Neutrophil (primary cell): ENCODE data around the gene IRS2.

Source experiments
- H3K27ac ChIP-seq: fragments of 200-600 bp; sonication (generic); 2 replicates; pipeline ENCODE4 v1.5.1; 2016; ENCODE audit warnings: mild to moderate bottlenecking, moderate library complexity
- H3K27me3 ChIP-seq: fragments of 200-600 bp; sonication (generic); 2 replicates; pipeline ENCODE4 v1.6.0; 2016; ENCODE audit warnings: mild to moderate bottlenecking
- H3K36me3 ChIP-seq: fragments of 200-600 bp; sonication (generic); 2 replicates; pipeline ENCODE4 v1.5.1; 2017
- H3K4me1 ChIP-seq, 2 experiments: fragments of 200-600 bp in 1 of 2; sonication (generic) in 1 of 2; 1 replicate in 1 of 2; 2 replicates in 1 of 2; pipeline versions ENCODE4 v1.5.1 to v1.6.1; 2013 to 2016; ENCODE audit warnings: low read depth in 1 of 2, low read length in 1 of 2, mild to moderate bottlenecking in 1 of 2, moderate library complexity in 1 of 2; ENCODE audit not compliant: control insufficient read depth in 1 of 2, insufficient read depth in 1 of 2
- H3K4me3 ChIP-seq, 2 experiments: fragments of 200-600 bp in 1 of 2; sonication (generic) in 1 of 2; 1 replicate in 1 of 2; 2 replicates in 1 of 2; pipeline ENCODE4 v1.5.1; 2013 to 2016; ENCODE audit warnings: low read depth in 1 of 2, low read length in 1 of 2, mild to moderate bottlenecking in 1 of 2, moderate library complexity in 1 of 2
- H3K9me3 ChIP-seq: fragments of 200-600 bp; sonication (generic); 2 replicates; pipeline ENCODE4 v1.5.1; 2016
- CTCF ChIP-seq: fragments of 200-600 bp; sonication (generic); IDR thresholded peaks from 2 replicates; pipeline ENCODE4 v1.5.1; 2016; ENCODE audit warnings: antibody characterized with exemption

The IRS2 gene

GRCh38 chr13:109740121-109740520 is 46.3 kb downstream of the IRS2 start:
- TF ChIP-seq CTCF: no peak
- Histone ChIP-seq H3K36me3 (no peaks in the 10 kb centered on the region), H3K27ac (no peak overlapping the region), H3K27me3 (peaks cover 17% of the 10 kb centered on the region), H3K9me3 (no peaks in the 10 kb centered on the region), H3K4me1 (no peaks in the 10 kb centered on the region), H3K4me3 (no peak overlapping the region)

- H3K36me3 ChIP-seq: no peaks in the 10 kb centered on the region
- H3K4me1 ChIP-seq: no peaks in the 10 kb centered on the region
- H3K27me3 ChIP-seq: peaks cover 4% of the 10 kb centered on the region
- H3K27ac ChIP-seq: no peak overlapping the region
- no peaks in the 10 kb centered on the region for H3K9me3 ChIP-seq
- H3K4me3 ChIP-seq: no peak overlapping the region
- TF ChIP-seq CTCF: no peak
These were observed 48.1 kb downstream of the IRS2 start for GRCh38 chr13:109738298-109738746.

- Histone ChIP-seq H3K27me3 (no peaks in the 10 kb centered on the region), H3K27ac (no peak overlapping the region), H3K9me3 (no peaks in the 10 kb centered on the region), H3K4me3 (no peak overlapping the region), H3K36me3 (no peaks in the 10 kb centered on the region), H3K4me1 (no peaks in the 10 kb centered on the region)
- TF ChIP-seq CTCF: no peak
These were observed 48.8 kb downstream of the IRS2 start for GRCh38 chr13:109737606-109738005.

GRCh38 chr13:109737046-109737573 is 49.3 kb downstream of the IRS2 start:
- no peak for TF ChIP-seq CTCF
- H3K27ac ChIP-seq: no peak overlapping the region
- H3K4me1 ChIP-seq: no peaks in the 10 kb centered on the region

GRCh38 chr13:109735436-109735966 is 50.9 kb downstream of the IRS2 start:
- Histone ChIP-seq H3K9me3 (no peaks in the 10 kb centered on the region), H3K27me3 (no peaks in the 10 kb centered on the region), H3K36me3 (no peaks in the 10 kb centered on the region), H3K4me1 (no peaks in the 10 kb centered on the region), H3K4me3 (no peak overlapping the region), H3K27ac (no peak overlapping the region)
- no peak for TF ChIP-seq CTCF

More at GRCh38 chr13:109737046-109737573, 49.3 kb downstream of the IRS2 start:
- Histone ChIP-seq H3K36me3 (no peaks in the 10 kb centered on the region), H3K27me3 (no peaks in the 10 kb centered on the region), H3K9me3 (no peaks in the 10 kb centered on the region), H3K4me3 (no peak overlapping the region)
